GM18517 (cell line): ENCODE measurements around the gene SH3D21.

ENCODE experiments used
- ATAC-seq: cut with Tn5 transposase; IDR thresholded peaks from one replicate; pipeline ENCODE4 v1.9.1; 2021; ENCODE audit warnings: mild to moderate bottlenecking, moderate library complexity; ENCODE audit not compliant: unreplicated experiment

Gene SH3D21

GRCh38 chr1:36306210-36306901 lies at the start of gene SH3D21:
Gene SH3D21 (plus strand): TSS chr1:36306368. CDS start chr1:36306421, 53 bp downstream.
- ATAC-seq, result peak; percentile 39

- ATAC-seq, result no peak
Observed at GRCh38 chr1:36256558-36257374, 49.4 kb upstream of the SH3D21 start.

GRCh38 chr1:36257375-36257767 lies 48.8 kb upstream of the SH3D21 start:
- ATAC-seq, result no peak

- no peak for ATAC-seq
Observed at GRCh38 chr1:36258960-36259344, 47.2 kb upstream of the SH3D21 start.

- ATAC-seq, result no peak
Observed at GRCh38 chr1:36268981-36269380, 37.2 kb upstream of the SH3D21 start.

GRCh38 chr1:36269408-36269838 lies 36.7 kb upstream of the SH3D21 start:
- ATAC-seq, result no peak

- ATAC-seq, result no peak
Observed at GRCh38 chr1:36273024-36273423, 33.1 kb upstream of the SH3D21 start.

- no peak for ATAC-seq
Observed at GRCh38 chr1:36274201-36274600, 32.0 kb upstream of the SH3D21 start.

- ATAC-seq, result no peak
Observed at GRCh38 chr1:36276688-36277087, 29.5 kb upstream of the SH3D21 start.

- no peak for ATAC-seq
Observed at GRCh38 chr1:36279110-36279788, 26.9 kb upstream of the SH3D21 start.

GRCh38 chr1:36279789-36280296 lies 26.3 kb upstream of the SH3D21 start:
- ATAC-seq, result no peak

GRCh38 chr1:36284061-36284460 lies 22.1 kb upstream of the SH3D21 start:
- no peak for ATAC-seq

- ATAC-seq, result no peak
Observed at GRCh38 chr1:36284517-36284916, 21.7 kb upstream of the SH3D21 start.

- no peak for ATAC-seq
Observed at GRCh38 chr1:36285443-36286101, 20.6 kb upstream of the SH3D21 start.

GRCh38 chr1:36286802-36287201 lies 19.4 kb upstream of the SH3D21 start:
- no peak for ATAC-seq

- no peak for ATAC-seq
Observed at GRCh38 chr1:36287595-36287994, 18.6 kb upstream of the SH3D21 start.

GRCh38 chr1:36295390-36295789 lies 10.8 kb upstream of the SH3D21 start:
- no peak for ATAC-seq

- ATAC-seq, result no peak
Observed at GRCh38 chr1:36297062-36297461, 9.1 kb upstream of the SH3D21 start.

GRCh38 chr1:36298640-36299039 lies 7.5 kb upstream of the SH3D21 start:
- ATAC-seq, result no peak

- ATAC-seq, result no peak
Observed at GRCh38 chr1:36300526-36300925, 5.6 kb upstream of the SH3D21 start.

GRCh38 chr1:36301220-36301619 lies 4.9 kb upstream of the SH3D21 start:
- ATAC-seq, result no peak
